Epithelial cell of proximal tubule (primary cell): Measurements from ENCODE around the gene IMPA2. TPM values are rescaled to one million over a fixed set of nuclear protein-coding genes. Genes with fewer than 3 reads are reported as not detected.
"Not testable (repeated sequence)": the region's sequence is repeated elsewhere in the genome, so short reads cannot be mapped to it uniquely, and the experiment has no call there.

Experiments used
- DNase-seq: peaks from one replicate; pipeline ENCODE4 v3.0.0-alpha.2; 2011; ENCODE audit warnings: low read depth
- H3K4me3 ChIP-seq: 2 replicates; pipeline ENCODE4 v1.5.1; 2011; ENCODE audit warnings: low read depth, mild to moderate bottlenecking, low read length
- total RNA-seq: library from RNA; depleted of rRNA; stranded (reverse); fragments of >200 nt; gene quantifications from 2 replicates; pipeline ENCODE4 v1.2.3, GENCODE V29; 2015
- TF ChIP-seq, protein P1 (sequence below): conservative IDR thresholded peaks from 2 replicates; pipeline ENCODE4 v1.5.1; 2012; ENCODE audit warnings: low read depth, mild to moderate bottlenecking, low read length

IMPA2 gene
- total RNA-seq, 1 donor from 2014 or later: 89.9 TPM

GRCh38 chr18:12064086-12064763 is 82.9 kb downstream of the IMPA2 start:
- TF ChIP-seq, protein P1, sequence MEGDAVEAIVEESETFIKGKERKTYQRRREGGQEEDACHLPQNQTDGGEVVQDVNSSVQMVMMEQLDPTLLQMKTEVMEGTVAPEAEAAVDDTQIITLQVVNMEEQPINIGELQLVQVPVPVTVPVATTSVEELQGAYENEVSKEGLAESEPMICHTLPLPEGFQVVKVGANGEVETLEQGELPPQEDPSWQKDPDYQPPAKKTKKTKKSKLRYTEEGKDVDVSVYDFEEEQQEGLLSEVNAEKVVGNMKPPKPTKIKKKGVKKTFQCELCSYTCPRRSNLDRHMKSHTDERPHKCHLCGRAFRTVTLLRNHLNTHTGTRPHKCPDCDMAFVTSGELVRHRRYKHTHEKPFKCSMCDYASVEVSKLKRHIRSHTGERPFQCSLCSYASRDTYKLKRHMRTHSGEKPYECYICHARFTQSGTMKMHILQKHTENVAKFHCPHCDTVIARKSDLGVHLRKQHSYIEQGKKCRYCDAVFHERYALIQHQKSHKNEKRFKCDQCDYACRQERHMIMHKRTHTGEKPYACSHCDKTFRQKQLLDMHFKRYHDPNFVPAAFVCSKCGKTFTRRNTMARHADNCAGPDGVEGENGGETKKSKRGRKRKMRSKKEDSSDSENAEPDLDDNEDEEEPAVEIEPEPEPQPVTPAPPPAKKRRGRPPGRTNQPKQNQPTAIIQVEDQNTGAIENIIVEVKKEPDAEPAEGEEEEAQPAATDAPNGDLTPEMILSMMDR: no peak
- DNase-seq: no peak
- no peak overlapping the region for H3K4me3 ChIP-seq

GRCh38 chr18:12065397-12065796 is 84.1 kb downstream of the IMPA2 start:
- no peak overlapping the region for H3K4me3 ChIP-seq
- DNase-seq: no peak
- TF ChIP-seq, protein P1: no peak

- TF ChIP-seq, protein P1: no peak
- no peak overlapping the region for H3K4me3 ChIP-seq
- DNase-seq: no peak
Observed at GRCh38 chr18:12066910-12067511, 85.7 kb downstream of the IMPA2 start.

DNA sequence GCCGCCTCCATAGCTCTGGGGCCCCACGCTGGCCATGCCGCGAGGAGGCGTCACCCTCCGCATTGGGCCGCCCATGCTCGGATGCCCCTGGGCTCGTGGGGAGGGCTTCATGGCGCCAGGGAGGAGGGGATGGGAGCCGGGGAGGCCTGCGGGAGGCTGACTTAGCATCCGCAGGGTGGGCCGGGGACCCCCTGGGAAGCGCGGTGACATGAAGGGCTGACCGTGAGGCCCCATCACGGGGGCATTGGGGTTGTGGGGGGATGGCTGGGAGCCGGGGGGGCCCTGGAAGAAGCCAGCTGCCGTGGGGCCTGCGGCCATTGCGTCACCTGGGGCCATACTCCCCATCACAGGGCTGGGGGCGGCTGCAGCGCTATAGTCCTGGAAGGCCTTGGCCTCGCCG is 86.4 kb downstream of the IMPA2 start:
- TF ChIP-seq, protein P1: no peak
- DNase-seq: no peak
- H3K4me3 ChIP-seq: no peak overlapping the region

DNA sequence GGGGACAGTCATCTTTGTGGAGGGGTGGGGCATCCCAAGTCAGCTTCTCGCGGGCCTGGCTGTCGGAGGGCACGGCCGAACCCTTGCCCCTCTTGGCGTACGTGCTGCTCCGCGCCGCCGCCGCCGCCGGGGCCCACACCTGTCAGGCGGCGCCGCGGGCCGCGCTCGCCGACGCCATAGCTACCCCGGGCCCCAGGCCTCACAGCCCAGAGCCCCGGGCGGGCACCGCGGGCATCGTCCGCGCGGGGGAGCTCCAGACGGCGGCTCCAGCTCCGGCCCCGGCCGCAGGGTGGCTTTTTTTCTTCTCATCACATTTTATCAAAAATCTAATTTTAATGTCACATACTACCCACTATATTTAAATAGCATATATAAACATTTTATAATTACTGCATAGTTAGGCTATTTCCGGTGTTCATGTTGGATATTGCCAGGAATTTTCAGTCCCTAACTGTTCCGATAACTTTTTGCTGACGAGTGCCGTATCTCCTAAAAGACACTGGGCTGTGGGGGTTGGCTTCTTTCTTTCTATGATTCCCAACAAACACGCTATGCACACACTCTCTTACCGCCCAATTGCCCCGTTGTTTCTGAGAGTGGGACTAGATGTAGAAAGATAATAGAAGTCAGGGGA is 87.1 kb downstream of the IMPA2 start:
- not testable (repeated sequence) for H3K4me3 ChIP-seq, DNase-seq

DNA sequence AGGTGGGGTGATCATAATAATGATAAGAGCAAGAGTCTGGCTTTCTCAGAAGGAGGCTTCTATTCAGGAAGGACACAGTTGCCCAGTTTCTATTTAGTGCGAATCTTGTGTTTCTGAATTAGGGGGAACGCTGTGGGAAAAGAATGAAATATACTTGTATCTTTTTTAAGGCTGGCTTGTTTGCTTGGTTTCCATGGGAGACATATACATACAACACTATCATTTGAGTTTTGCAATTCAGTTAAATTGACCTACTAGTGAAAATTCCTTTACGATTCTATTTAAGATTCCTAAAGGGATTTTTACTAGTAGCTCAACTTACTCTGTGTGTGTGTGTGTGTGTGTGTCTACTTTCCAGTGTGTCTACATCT is 87.6 kb downstream of the IMPA2 start:
- no peak overlapping the region for H3K4me3 ChIP-seq
- TF ChIP-seq, protein P1: no peak

DNA sequence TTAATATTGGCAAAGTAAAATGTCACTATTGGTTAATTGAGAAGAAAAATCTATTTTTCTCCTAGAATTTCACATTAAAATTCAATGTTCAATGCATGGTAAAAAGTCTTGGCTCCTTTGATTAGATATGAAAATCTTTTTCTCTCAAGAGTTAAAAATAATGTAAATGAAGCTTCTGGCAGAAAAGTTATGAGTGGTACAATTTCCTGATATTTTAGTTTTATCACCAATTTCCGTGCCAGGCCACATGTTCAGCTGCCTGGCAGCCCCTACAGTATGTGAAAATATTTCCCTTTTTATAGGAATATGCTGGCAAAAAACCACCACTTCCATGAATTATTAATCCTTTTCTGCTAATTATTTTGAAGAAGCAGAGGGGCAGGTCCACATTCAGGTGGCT is 89.8 kb downstream of the IMPA2 start:
- H3K4me3 ChIP-seq, DNase-seq: not testable (repeated sequence)

More for the DNA sequence above, 87.6 kb downstream of the IMPA2 start:
- no peak for DNase-seq

GRCh38 chr18:12072996-12073395 is 91.7 kb downstream of the IMPA2 start:
- TF ChIP-seq, protein P1: no peak
- DNase-seq: no peak
- H3K4me3 ChIP-seq: no peak overlapping the region
